GM18498 (cell line): ENCODE results near the gene LAMC3.
"Not testable (repeated sequence)": the region's sequence is repeated elsewhere in the genome, so short reads cannot be mapped to it uniquely, and the experiment has no call there.

Source experiments
- ATAC-seq: cut with Tn5 transposase; IDR thresholded peaks from one replicate; pipeline ENCODE4 v1.9.1; 2021; ENCODE audit warnings: mild to moderate bottlenecking, moderate library complexity; ENCODE audit not compliant: unreplicated experiment

The LAMC3 gene

DNA sequence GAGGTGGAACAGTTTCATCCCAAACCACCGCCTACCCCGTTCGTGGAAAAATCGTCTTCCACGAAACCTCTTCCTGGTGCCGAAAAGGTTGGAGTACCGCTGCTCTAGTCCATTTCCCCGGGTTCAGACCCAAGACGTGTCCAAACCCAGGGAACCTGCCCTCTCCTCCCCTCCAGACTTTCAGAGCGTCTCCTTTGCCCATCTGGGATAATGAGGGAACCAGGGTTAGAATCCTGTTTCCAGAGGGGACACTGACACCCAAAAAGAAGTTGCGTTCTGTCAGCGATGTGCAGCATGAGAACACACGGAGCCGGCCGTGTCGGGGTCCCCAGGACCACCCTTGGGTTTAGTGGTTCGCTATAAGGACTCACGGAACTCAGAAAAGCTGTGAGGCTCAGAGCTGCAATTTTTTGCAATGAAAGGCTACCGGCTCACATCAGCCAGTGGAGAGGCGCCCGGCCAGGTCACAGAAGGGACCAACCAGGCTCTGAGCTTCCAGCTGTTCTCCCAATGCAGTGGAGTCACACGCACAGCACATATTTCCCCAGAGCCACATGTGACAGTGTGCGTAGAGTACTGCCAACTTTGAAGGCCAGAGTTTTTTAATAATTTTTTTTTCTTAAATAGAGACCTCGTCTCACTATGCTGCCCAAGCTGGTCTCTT is 19.4 kb downstream of the LAMC3 start:
- no peak for ATAC-seq

DNA sequence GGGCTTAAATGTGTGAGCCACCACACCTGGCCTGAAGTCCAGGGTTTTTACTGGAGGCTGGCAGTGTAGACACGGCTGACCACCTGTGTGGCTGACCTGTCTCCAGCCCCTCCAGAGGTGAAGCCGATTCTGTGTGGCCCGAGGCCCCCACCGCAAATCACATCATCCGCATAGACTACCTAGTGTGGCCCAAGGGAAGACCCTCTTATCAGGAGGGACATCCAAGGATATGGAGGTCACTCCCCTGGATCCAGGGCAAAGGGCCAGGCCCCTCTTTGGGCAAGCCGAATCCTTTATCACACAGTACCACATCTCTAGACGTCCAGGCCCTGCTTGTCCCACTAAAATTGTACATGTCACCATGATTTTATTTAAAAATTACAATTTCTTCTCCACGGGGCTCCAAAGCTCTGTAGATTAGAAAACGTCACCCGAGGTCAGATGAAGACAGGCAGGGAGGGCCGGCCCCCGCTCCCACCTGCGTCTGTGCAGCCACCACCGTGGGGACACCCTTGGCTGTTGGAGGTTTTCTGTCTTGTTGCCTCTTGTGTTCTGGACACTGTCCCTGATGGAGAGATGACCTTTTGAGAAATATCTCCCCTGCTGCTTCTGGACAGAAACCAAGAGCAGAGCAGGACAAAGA is 20.1 kb downstream of the LAMC3 start:
- no peak for ATAC-seq

DNA sequence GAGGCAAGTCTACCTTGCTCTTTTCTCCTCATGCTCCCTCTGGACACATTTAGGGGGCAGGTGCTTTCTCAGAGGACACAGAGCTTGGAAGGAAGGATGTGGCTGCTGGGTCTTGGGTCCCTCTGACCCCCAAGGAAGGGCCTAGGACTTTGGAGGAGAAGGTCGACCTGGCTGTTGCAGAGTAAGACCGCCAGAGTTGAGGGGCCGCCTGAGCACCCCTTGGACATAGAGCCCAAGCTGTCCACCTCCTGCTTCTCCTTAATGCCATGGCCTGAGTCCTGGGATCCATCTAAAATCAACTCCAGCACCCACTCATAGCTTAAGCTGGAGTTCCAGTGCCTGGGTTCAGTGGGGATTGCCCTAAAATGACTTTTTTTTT is 20.6 kb downstream of the LAMC3 start:
- no peak for ATAC-seq

DNA sequence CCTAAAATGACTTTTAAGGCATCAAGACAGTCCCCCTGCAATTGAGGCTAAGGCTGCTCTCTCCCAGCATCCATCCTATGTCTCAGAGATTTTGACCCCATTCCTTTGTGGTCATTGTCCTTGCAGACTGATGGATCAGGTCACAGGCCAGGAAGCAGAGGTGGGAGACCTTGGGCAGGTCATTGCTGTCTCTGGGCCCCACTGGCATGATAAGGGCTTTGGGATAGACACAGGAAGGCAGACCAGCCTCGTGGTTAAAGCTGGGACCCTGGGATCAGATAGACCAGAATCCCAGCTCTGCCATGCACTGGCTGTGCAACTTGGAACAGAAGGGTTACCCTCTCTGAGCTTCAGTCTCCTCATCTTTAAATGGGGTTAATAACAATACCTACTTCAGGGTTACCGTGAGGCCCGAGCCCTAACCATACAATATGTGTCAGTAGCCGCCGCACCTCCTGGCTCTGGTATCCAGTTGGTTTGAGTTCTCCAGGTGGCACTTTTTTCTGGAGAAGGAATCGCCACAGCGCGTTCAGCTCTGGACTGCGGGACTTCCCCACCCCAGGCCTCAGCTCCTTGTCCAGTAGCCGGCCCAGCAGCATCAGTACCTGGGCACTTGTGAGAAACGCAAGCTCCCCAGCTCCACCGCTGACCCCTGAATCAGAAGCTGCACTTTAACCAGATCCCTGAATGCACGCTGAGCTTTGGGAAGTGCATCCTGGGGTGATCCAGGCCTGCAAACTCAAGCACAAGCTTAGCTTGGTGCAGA is 21.4 kb downstream of the LAMC3 start:
- ATAC-seq = no peak

DNA sequence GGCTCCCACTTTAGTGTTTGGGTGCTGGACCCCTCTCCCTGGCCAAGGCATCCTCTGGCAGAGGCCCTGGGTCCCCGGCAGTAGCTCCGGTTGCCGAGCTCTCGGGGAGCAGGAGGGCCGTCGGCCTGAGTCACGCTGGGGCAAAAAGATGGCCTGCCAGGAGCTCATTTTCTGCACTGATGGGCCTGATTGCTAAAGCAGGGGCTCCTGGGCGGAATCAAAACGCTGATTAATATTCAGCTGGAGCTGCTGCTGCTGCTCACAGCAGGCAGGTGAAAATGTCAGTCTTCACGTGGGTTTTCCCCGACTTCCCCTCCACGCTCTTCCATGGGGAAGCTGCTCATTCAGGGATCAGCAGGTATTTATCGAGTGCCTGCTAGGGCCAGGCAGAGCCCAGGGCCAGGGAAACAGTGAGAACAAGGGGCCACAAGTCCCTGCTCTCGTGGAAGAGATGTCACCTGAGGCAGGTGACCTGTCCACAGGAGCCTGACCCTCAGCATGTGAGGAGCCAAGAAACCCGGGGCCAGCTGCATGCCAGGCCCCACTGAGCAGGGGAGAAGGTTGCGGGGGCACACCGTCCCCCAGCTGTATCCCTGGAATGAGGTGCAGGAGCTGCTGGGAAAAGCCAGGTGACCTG is 22.1 kb downstream of the LAMC3 start:
- no peak for ATAC-seq

DNA sequence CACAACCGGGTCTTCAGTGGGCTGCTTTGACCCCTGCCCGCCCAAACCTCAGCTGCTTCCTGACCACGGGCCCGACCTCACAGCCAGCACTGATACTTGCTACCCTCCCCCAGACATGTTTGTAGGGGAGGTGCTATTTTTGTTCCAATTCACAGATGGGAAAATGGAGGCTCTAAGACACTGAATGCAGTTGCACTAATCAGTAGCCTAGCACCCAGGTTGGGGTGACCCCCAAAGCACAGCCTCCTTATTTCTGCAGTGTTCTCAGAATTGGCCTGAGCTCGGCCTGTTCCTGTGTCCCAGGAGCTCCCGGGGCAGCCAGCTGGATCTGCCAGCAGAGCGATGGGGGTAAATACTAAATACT is 22.6 kb downstream of the LAMC3 start:
- ATAC-seq = no peak

DNA sequence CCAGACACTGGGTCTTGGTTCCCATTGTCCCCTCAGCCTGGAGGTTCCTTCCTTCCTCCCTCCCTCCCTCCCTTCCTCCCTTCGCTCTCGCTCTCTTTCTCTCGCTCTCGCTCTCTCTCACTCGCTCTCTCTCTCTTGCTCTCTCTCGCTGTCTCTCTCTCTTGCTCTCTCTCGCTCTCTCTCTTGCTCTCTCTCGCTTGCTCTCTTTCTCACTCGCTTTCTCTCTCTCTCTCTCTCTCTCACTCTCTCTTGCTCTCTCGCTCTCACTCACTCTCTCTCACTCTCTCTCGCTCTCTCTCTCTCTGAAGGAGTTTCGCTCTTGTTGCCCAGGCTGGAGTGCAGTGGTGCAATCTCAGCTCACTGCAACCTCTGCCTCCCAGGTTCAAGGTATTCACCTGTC is 23.4 kb downstream of the LAMC3 start:
- no peak for ATAC-seq

DNA sequence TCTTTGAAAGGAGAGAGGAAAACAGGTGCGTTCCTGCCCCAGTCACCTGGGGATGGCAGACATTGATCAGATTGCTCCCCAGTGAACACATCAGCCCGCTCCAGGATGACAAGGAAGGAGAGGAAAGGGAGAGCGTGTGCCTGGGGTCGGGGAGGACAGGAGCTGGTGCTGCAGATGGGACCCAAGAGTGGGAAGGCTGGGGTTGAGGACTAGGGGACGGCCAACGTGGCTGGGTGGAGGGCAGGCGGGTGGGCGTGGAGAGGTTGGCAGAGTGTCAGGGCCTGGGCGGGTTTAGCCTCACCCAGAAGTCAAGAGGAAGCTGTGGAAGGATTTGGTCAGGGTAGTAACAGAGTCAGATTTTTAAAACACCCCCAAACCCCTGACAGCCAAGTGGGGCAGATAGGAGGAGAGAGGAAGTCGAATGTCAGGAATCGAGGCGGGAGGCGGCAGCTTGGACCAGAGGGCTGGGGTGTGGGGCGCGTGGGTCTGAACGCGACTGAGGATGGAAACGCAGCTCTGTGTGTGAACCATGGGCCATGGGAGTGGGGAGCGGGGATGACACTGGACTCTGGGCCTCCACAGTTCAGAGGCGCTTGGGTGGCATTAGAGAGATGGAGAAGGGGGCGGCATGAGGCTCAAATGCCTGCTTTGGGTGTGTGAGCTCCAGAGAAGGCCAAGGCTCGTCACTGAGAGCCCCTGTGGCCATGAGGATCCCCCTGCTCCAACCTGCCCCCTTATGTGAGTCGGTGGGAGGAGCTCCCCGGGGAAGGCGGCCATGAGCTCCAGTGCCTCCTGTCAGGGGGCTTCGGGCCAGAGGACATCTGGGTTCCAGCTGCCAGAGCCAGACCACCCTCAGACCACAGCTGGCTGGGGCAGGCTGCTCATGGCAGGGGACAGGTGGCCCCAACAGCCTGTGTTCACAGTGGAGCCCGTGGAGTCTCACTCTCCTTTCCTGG is 24.6 kb downstream of the LAMC3 start:
- no peak for ATAC-seq

DNA sequence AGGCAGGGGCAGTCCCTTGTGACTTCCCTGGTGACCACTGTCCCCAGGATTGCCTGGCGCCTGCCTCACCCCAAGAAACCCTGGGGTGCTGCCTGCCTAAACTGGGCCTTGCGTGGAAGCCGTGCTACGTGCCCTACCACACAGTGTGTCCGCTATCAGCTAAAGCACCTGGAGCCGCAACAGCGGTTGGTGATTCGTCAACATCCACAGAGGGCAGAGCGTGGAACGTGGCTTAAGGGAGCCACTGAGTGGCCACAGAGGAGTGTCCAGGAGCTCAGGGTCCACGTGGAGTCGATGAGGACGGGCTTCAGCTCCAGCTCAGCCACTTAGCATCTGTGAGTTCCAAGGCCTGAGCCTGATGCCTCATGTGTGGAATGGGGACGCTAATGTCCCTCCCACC is 25.3 kb downstream of the LAMC3 start:
- no peak for ATAC-seq

DNA sequence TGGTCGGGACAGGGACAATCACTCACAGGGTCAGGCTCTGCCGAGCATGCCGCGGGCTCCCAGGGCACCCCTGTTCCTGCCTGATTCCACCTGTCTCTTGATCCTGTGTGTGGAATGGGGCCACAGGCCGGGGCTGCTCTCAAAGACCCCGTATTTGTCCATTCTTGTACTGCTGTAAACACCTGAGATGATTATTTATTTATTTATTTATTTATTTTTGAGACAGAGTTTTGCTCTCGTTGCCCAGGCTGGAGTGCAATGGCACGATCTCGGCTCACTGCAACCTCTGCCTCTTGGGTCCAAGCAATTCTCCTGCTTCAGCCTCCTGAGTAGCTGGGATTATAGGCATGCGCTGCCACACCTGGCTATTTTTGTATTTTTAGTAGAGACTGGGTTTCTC is 25.8 kb downstream of the LAMC3 start:
- not testable (repeated sequence) for ATAC-seq

DNA sequence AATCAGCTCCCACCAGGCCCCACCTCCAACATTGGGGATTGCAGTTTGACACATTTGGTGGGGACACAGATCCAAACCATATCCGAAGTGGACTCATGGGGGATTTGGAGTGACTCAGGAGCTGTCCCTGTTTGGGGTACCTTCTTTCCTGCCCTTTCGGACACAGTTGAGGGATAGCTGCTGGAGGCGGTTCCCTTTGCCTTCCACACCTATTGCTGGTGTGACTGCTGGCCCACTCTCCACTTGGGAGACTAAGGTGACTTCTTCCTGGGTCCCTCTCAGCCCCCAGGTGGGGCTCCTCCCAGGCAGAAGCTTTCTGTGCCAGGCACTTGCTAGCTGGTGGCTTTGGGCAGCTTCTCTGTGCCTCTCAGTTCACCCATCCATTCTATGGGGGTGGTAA is 26.6 kb downstream of the LAMC3 start:
- no peak for ATAC-seq

DNA sequence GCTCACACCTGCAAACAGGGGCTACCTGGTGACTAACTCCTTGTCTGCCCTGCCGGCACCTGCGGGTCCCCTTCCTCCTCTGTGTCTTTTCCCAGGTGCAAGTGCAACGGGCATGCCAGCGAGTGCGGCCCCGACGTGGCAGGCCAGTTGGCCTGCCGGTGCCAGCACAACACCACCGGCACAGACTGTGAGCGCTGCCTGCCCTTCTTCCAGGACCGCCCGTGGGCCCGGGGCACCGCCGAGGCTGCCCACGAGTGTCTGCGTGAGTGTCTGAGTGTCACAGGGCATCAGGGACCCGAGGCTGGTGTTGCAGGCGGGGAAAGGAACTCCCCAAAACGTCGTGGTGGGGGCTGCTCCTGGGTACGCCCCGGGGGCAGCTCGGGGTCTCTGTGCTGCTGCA is 27.1 kb downstream of the LAMC3 start:
- no peak for ATAC-seq

DNA sequence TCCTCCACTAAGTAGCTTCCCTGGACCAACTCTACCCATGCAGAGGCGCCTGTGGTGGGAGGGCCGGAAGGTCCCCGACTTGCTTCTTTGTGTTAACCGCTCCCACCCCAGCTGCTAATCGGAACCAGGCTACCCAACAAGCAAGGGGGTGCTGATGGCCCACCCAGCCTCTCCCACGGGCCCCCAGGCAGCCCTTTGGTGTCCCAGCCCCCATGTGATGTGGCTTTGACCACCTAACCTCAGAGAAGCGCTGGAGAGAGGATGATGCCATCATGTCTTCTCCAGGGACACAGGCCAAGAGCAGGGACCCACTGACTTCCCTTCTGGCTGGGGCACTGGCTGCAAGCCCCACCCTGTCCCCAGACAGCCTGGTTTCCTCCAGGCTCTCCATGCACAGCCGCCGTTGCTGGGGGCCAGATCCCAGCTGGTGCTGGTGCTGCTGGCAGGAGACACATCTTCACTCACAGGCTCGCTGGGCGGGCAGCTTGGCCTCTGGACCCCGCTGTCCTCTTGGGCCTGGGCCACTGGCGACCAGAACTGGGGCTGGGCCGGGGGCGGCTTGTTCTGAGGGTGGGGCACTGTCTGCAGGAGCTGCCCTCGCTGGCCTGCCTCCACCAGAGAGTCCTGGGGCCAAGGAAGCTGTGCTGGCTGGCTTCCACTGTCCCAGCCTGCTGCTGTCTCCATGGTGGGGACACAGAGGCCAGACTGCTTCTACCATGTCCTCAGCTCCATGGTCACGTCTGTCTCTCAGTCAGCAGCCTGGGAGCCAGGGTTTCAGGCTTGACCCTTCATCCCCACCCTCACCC is 27.8 kb downstream of the LAMC3 start:
- no peak for ATAC-seq

DNA sequence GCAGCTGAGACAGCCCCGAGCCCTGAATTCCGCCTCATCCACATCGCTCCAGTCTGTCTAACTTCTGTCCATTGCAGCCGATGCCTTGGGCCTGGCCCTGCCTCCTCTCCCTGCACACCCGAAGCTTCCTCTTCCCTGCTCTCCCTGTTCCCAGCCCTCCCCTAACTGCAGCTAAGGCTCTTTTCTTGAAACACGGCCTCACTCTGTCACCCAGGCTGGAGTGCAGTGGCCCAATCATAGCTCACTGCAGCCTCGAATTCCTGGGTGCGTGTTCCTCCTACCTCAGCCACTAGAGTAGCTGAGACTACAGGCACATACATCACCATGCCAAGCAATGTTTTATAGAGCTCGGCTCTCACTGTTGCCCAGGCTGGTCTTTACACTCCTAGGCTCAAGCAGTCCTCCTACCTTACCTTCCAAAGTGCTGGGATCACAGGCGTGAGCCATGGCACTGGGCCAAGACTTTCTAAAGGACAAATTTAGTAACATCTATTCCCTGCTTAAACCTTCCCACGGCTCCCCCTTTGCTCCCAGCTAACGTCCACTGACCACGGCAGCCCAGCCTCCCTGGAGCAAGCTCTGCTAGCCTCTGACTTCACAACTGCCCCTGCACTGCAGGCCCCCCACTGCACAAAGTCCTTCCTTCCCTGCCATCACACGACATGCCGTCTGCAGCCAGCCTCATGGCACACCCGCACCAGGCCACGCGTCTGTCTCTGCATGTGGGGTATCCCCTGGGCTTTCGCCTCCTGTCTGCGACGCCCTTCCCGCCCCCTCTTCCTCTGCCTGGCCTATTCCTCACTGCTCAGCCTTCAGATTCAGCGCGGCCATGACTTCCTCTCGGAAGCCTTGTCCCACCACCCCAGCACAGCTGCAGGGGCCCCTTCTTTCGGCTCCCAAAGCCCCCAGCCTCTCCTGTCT is 28.6 kb downstream of the LAMC3 start:
- no peak for ATAC-seq

DNA sequence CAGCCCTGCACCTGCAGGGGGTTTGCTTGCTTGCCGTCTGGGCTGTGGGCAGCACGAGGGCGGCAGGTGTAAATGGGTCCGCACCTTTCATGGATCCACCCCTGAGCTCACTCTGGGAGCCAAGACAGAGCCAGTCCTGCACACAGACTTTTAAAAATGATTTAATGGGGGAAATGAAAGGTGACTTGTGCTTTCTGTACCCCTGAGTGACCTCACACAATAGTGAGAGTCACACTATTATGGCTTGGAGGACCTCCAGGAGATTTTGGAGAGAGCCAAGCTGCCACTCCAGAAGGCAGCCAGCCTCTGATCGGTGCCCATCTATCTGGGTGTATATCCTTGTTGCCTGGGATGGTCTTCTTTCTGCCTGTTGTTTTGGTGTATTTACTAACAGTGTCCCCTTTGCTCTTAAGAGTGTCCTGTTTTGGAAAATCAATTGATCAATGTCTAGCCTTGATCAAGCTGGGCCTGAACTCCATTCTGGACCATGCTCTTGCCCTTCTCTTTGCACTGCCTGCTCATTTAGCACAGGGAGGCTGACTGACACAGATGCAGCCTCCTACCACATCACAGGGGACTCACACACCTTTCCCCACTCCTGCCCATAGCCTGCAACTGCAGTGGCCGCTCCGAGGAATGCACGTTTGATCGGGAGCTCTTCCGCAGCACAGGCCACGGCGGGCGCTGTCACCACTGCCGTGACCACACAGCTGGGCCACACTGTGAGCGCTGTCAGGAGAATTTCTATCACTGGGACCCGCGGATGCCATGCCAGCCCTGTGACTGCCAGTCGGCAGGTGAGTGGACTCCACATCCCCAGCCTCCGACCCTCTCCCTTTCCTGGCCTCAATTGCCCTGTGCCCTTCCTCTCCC is 29.5 kb downstream of the LAMC3 start:
- no peak for ATAC-seq

DNA sequence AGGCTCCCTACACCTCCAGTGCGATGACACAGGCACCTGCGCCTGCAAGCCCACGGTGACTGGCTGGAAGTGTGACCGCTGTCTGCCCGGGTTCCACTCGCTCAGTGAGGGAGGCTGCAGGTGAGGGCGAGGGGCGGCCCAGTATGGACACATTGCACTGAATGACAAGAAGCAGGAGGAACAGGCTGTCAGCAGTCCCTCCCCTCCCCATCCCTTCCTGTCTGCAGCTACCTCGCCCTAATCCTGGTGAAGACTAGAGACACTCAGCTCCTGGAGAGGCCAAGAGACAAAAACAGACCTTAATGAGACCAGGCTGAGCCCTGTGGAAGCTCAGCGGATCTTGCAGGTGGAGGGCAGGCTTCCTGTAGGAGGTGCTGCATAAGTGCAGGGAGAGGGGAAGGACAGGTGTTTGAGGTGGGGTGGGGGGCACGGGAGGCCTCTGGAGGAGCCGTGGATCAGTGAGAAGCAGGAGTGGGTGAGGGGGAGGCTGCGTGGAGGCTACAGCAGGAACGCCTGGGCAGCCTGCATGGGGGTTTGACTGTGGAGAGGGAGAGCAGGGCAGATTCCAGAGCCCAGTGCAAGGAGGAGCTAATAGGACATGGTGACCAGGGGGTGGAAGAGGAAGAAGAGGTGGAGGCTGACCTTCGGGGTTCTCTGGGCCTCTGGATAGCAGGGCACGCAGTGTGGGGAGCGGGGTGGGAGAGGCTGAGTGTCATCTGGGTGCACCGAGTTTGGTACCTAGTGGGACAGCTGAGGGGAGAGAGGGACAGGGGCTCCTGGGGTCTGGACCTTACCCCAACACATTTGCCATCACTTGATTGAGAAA is 30.4 kb downstream of the LAMC3 start:
- no peak for ATAC-seq

DNA sequence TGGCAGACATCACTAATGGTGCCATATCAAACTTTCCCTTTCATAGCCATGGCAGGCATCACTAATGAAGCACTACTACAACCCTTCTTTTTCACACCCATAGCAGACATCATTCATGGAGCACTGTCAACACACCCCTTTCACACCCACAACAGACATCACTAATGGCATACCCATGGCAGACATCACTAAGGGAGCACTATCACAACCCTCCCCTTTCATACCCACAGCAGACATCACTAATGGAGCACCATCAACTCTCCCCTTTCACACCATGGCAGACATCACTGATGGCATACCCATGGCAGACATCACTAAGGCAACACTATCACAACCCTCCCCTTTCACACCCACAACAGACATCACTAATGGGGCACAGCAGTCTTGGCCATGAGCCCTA is 33.7 kb downstream of the LAMC3 start:
- ATAC-seq = no peak
